Activated T-cell treated with anti-CD3 and anti-CD28 coated beads, Interleukin-2, amount 50 U/mL, for 4 hours (primary cell): ENCODE data around the gene TNS4. TPM values are rescaled to one million over a fixed set of nuclear protein-coding genes. Genes with fewer than 3 reads are reported as not detected.
A peak's percentile ranks its signal among the peaks of the same experiment; 100 is the strongest.

Source experiments
- ATAC-seq, 2 donors: fragments of 200-7000 bp; cut with Tn5 transposase; one replicate each; pipeline ENCODE4 v1.10.0; 2021
- DNase-seq: peaks from one replicate; pipeline ENCODE4 v3.0.0-alpha.2; 2020
- H3K27me3 Mint-ChIP-seq: one replicate; pipeline ENCODE4 v1.8.0; 2021; ENCODE audit warnings: low read depth, mixed read lengths
- H3K36me3 Mint-ChIP-seq: one replicate; pipeline ENCODE4 v1.8.0; 2022; ENCODE audit warnings: mixed read lengths; ENCODE audit not compliant: insufficient read depth
- H3K4me1 Mint-ChIP-seq: one replicate; pipeline ENCODE4 v1.8.0; 2021; ENCODE audit warnings: low read depth, mixed read lengths
- H3K4me3 Mint-ChIP-seq: one replicate; pipeline ENCODE4 v1.8.0; 2021; ENCODE audit warnings: mild to moderate bottlenecking, moderate library complexity, mixed read lengths
- H3K9me3 Mint-ChIP-seq: one replicate; pipeline ENCODE4 v1.8.0; 2021; ENCODE audit warnings: mixed read lengths
- total RNA-seq, 3 donors: library from RNA; stranded (reverse); gene quantifications; one replicate each; pipeline ENCODE4 v1.2.1, GENCODE V29; 2021

The TNS4 gene
- total RNA-seq, 3 donors from 2014 or later, result 3.9 to 4.7 (median 4.1) TPM

- DNase-seq (no peak), ATAC-seq (no peak)
- H3K9me3 Mint-ChIP-seq, result no peaks in the 10 kb centered on the region
- H3K4me3 Mint-ChIP-seq, result peak overlapping the region; percentile 14
- H3K27me3 Mint-ChIP-seq, result no peaks in the 10 kb centered on the region
- peaks cover 89% of the 10 kb centered on the region for H3K4me1 Mint-ChIP-seq
- H3K36me3 Mint-ChIP-seq, result no peaks in the 10 kb centered on the region
Observed at GRCh38 chr17:40539711-40540411, 38.4 kb upstream of the TNS4 start.

GRCh38 chr17:40538936-40539705 is 37.7 kb upstream of the TNS4 start:
- DNase-seq (no peak), ATAC-seq (no peak)
- peaks cover 93% of the 10 kb centered on the region for H3K4me1 Mint-ChIP-seq
- H3K36me3 Mint-ChIP-seq, result no peaks in the 10 kb centered on the region
- no peak overlapping the region for H3K4me3 Mint-ChIP-seq
- no peaks in the 10 kb centered on the region for H3K9me3 Mint-ChIP-seq
- no peaks in the 10 kb centered on the region for H3K27me3 Mint-ChIP-seq

DNA sequence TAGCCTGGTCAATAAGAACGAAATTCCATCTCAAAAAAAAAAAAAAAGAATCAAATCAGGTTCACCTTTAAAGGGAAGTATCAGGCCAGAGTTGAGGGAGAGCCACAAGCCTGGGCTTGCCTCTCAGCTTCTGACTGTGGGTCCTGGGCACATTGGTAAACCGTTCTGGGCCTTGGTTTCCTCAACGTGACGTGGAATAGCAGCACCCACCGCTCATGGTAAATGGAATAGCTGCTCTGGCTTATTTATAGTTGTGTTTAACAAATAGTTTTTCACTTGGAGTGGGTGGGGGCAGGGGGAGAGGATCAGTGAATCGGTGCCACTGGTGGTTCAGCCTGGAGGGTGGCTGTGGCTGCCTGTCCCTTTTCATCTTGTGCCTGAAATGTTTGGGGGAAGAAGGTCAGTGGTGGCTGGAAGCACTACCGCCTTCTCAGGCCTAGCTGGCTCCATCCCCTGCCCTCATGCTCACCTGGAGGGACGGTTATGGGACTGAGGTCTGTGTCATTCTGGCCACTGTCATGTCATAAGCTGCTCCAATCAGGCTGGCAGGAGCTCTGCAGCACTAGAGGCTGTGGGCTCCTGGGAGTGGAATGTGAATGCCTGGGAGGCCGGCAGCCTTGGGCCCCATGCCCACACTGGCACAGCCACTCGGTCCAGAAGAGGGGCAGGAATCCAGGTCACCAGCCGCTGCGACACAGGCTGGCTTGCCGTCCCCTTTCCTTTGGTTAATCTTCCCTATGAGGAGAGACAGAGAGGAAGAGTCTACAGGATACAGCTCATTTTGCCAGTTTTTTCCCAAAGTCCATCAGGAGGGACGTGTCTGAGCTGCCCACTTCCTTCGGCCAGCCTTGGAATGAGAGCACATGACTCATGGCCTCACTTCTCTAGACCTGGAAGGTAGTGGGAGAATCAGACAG is 36.9 kb upstream of the TNS4 start:
- no peak overlapping the region for H3K4me3 Mint-ChIP-seq
- ATAC-seq (no peak), DNase-seq (no peak)
- peaks cover 93% of the 10 kb centered on the region for H3K4me1 Mint-ChIP-seq
- no peaks in the 10 kb centered on the region for H3K36me3 Mint-ChIP-seq
- H3K9me3 Mint-ChIP-seq, result no peaks in the 10 kb centered on the region
- H3K27me3 Mint-ChIP-seq, result no peaks in the 10 kb centered on the region

GRCh38 chr17:40536295-40537171 is 35.1 kb upstream of the TNS4 start:
- ATAC-seq (no peak), DNase-seq (no peak)
- Mint-ChIP-seq H3K4me3 (no peak overlapping the region), H3K9me3 (no peaks in the 10 kb centered on the region), H3K27me3 (no peaks in the 10 kb centered on the region), H3K4me1 (peaks cover 93% of the 10 kb centered on the region), H3K36me3 (peaks cover 2% of the 10 kb centered on the region)

GRCh38 chr17:40535924-40536294 is 34.5 kb upstream of the TNS4 start:
- H3K27me3 Mint-ChIP-seq, result no peaks in the 10 kb centered on the region
- DNase-seq, result no peak
- peaks cover 2% of the 10 kb centered on the region for H3K36me3 Mint-ChIP-seq
- no peak overlapping the region for H3K4me3 Mint-ChIP-seq
- no peak for ATAC-seq
- no peaks in the 10 kb centered on the region for H3K9me3 Mint-ChIP-seq
- peaks cover 93% of the 10 kb centered on the region for H3K4me1 Mint-ChIP-seq

DNA sequence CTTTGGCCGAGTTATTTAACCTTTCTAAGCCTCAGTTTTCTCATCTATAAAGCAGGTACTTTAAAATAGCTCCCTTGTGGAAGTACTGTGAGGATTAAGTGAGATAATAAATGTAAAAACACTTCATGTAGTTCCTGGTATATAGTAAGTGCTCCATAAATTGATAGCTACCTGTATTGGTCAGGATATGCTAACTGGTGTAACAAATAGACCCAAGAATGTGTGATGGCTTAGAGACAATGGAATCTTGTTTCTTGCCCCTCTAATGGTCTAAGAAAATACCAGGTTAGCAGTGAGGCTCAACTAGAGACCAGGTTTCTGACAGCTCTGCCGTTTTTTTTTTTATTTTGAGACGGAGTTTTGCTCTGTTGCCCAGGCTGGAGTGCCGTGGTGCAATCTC is 34.0 kb upstream of the TNS4 start:
- Mint-ChIP-seq H3K27me3 (no peaks in the 10 kb centered on the region), H3K9me3 (no peaks in the 10 kb centered on the region), H3K4me1 (peaks cover 93% of the 10 kb centered on the region), H3K36me3 (peaks cover 2% of the 10 kb centered on the region), H3K4me3 (no peak overlapping the region)
- DNase-seq (no peak), ATAC-seq (no peak)

DNA sequence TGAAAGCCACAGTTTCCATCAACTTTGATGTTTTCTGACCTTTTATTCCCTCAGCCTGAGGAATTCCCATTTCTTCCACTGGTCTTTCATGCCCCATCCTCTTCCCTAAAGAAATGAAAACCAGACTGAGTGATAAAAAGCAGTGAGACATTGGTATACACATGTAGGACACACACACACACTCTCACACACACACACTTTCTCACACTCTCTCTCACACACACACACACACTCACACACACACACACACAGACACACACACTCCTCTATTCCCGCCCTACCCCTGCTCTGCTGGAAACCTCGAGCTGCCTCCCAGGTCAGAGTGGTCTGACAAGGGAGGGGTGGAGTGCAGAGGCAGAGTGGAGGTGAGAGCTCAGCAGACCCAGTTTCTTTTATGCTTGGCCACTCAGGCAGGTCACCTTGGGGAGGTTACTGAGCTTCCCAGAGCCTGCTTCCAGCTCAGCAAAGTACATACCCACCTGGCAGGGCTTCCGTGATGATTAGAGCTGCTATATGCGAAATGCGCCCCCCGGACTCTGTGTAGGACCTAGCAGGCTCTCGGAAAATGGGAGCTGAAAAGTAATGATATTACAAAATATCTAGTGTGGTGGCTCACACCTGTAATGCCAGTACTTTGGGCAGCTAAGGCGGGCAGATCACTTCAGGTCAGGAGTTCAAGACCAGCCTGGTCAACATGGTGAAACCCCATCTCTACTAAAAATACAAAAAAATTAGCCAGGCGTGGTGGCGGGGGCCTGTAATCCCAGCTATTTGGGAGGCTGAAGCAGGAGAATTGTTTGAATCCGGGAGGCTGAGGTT is 33.2 kb upstream of the TNS4 start:
- Mint-ChIP-seq H3K9me3 (no peaks in the 10 kb centered on the region), H3K4me3 (no peak overlapping the region), H3K27me3 (no peaks in the 10 kb centered on the region), H3K36me3 (peaks cover 2% of the 10 kb centered on the region), H3K4me1 (peaks cover 91% of the 10 kb centered on the region)
- ATAC-seq (no peak), DNase-seq (no peak)

- ATAC-seq, result no peak
- DNase-seq, result no peak
- Mint-ChIP-seq H3K4me1 (peaks cover 87% of the 10 kb centered on the region), H3K27me3 (no peaks in the 10 kb centered on the region), H3K4me3 (no peak overlapping the region), H3K36me3 (peaks cover 2% of the 10 kb centered on the region), H3K9me3 (no peaks in the 10 kb centered on the region)
Observed at GRCh38 chr17:40533896-40534295, 32.5 kb upstream of the TNS4 start.

- DNase-seq (no peak), ATAC-seq (no peak)
- Mint-ChIP-seq H3K9me3 (no peaks in the 10 kb centered on the region), H3K36me3 (peaks cover 2% of the 10 kb centered on the region), H3K4me1 (peaks cover 82% of the 10 kb centered on the region), H3K4me3 (no peak overlapping the region), H3K27me3 (no peaks in the 10 kb centered on the region)
Observed at GRCh38 chr17:40532520-40533253, 31.3 kb upstream of the TNS4 start.

DNA sequence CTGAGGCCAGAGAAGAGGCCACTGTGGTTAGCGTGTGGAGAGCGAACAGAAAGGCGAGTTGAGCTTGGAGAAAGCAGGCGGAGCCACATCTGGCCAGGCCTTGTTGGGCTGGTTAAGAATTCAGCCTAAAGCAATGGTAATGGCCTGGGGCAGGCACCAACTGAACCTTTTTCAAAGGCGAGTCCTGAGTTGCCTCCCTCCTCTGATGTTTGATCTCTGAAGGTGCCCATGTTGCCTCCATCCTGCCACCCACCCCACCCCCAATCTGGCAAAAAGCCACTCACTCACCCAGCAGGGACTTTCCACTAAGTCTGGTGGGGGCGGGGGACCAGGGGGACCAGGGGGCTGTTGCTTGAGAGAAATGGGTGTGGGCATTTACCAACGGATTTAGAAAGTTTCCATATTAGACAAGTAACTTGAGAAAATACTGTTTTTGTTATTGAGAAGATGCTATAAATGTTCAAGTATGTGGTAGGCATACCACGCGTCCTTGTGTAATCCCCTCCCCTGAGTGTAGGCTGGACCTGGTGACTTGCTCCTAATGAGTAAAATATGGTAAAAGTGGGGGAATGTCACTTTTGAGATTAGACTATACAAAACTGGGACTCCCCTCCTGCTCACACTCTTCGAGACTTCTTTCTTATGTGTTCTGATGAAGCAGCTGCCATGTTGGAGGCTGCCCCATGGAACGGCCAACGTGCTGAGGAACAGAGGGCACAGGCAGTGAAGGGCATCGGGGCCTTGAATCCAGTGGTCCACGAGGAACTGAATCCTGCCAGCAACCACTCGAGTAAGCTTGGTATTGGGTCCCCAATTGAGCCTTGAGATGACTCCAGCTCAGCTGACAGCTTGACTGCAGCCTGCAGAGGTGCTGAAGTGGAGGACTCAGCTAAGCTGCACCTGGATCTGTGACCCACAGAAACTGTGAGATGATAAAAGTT is 29.9 kb upstream of the TNS4 start:
- ATAC-seq (peak; percentile 79 to 81), DNase-seq (peak; percentile 74)
- peak overlapping the region; percentile 61 for H3K4me3 Mint-ChIP-seq
- peaks cover 70% of the 10 kb centered on the region for H3K4me1 Mint-ChIP-seq
- no peaks in the 10 kb centered on the region for H3K9me3 Mint-ChIP-seq
- no peaks in the 10 kb centered on the region for H3K27me3 Mint-ChIP-seq
- H3K36me3 Mint-ChIP-seq, result peaks cover 2% of the 10 kb centered on the region

GRCh38 chr17:40530531-40530994 is 29.1 kb upstream of the TNS4 start:
- peaks cover 4% of the 10 kb centered on the region for H3K9me3 Mint-ChIP-seq
- peaks cover 64% of the 10 kb centered on the region for H3K4me1 Mint-ChIP-seq
- H3K36me3 Mint-ChIP-seq, result peaks cover 2% of the 10 kb centered on the region
- no peak for ATAC-seq
- H3K4me3 Mint-ChIP-seq, result no peak overlapping the region
- no peaks in the 10 kb centered on the region for H3K27me3 Mint-ChIP-seq
- no peak for DNase-seq

DNA sequence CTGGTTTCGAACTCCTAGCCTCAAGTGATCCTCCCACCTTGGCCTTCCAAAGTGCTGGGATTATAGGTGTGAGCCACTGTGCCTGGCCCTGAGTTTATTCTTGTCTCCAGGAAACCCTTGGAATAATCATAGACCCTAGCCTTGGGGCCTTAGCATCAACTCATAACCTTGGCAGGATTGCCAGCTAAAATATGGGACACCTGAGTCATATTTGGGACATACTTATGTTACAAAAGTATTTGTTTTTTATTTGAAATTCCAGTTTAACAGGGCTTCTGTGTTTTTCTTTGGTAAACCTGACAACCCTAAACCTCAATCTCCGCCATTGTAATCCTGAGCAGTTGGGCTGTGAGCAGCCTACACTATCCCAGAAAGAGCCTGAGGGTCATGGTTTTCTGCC is 28.6 kb upstream of the TNS4 start:
- Mint-ChIP-seq H3K27me3 (no peaks in the 10 kb centered on the region), H3K4me3 (no peak overlapping the region), H3K4me1 (peaks cover 59% of the 10 kb centered on the region), H3K9me3 (peaks cover 10% of the 10 kb centered on the region), H3K36me3 (peaks cover 4% of the 10 kb centered on the region)
- ATAC-seq (no peak), DNase-seq (no peak)
